OCI-LY1 (cell line): ENCODE measurements around the gene OR7A10.

Experiments used
- H2AFZ ChIP-seq: fragments of 200-600 bp; sonication (generic), shearing (Covaris generic); 2 replicates; pipeline ENCODE4 v1.6.0; 2014; ENCODE audit warnings: antibody characterized with exemption, mild to moderate bottlenecking, low read length
- H3F3A ChIP-seq: fragments of 200-600 bp; sonication (generic), shearing (Covaris generic); 2 replicates; pipeline ENCODE4 v1.6.0; 2014; ENCODE audit warnings: mild to moderate bottlenecking, antibody characterized with exemption, low read length, moderate library complexity; ENCODE audit not compliant: insufficient read depth
- H3K27ac ChIP-seq: fragments of 200-600 bp; sonication (generic); 2 replicates; pipeline ENCODE4 v1.5.1; 2014; ENCODE audit warnings: low read length, mixed run types, mild to moderate bottlenecking, low read depth; ENCODE audit not compliant: poor library complexity, severe bottlenecking
- H3K27me3 ChIP-seq: fragments of 200-600 bp; sonication (generic); 2 replicates; pipeline ENCODE4 v1.6.0; 2014; ENCODE audit warnings: antibody characterized with exemption, mild to moderate bottlenecking, low read length, moderate library complexity; ENCODE audit not compliant: insufficient read depth
- H3K36me3 ChIP-seq: fragments of 200-600 bp; sonication (generic); 2 replicates; pipeline ENCODE4 v1.6.1; 2014; ENCODE audit warnings: mild to moderate bottlenecking, antibody characterized with exemption, low read length, moderate library complexity, mixed read lengths; ENCODE audit not compliant: insufficient read depth
- H3K4me1 ChIP-seq: fragments of 200-600 bp; sonication (generic); 2 replicates; pipeline ENCODE4 v1.5.1; 2014; ENCODE audit warnings: mild to moderate bottlenecking, low read length, moderate library complexity; ENCODE audit not compliant: insufficient read depth, severe bottlenecking
- H3K4me2 ChIP-seq: fragments of 200-600 bp; sonication (generic), shearing (Covaris generic); 2 replicates; pipeline ENCODE4 v1.6.1; 2014; ENCODE audit warnings: low read length
- H3K4me3 ChIP-seq: fragments of 200-600 bp; sonication (generic); 2 replicates; pipeline ENCODE4 v1.5.1; 2014; ENCODE audit warnings: low read length, low read depth, mild to moderate bottlenecking, mixed read lengths; ENCODE audit not compliant: poor library complexity, severe bottlenecking
- H3K79me2 ChIP-seq: fragments of 200-600 bp; shearing (Covaris generic); 2 replicates; pipeline ENCODE4 v1.6.1; 2016; ENCODE audit warnings: mixed run types, low read length, mixed read lengths; ENCODE audit not compliant: insufficient read depth
- H3K9ac ChIP-seq: fragments of 200-600 bp; sonication (generic), shearing (Covaris generic); 2 replicates; pipeline ENCODE4 v1.6.1; 2014; ENCODE audit warnings: mild to moderate bottlenecking, low read length, mixed read lengths
- H3K9me2 ChIP-seq: fragments of 200-600 bp; sonication (generic), shearing (Covaris generic); 2 replicates; pipeline ENCODE4 v1.6.1; 2014; ENCODE audit warnings: low read depth, mild to moderate bottlenecking, low read length, mixed read lengths
- H3K9me3 ChIP-seq: fragments of 200-600 bp; shearing (Covaris generic); 2 replicates; pipeline ENCODE4 v1.6.1; 2014; ENCODE audit warnings: low read length, mixed read lengths
- H4K20me1 ChIP-seq: fragments of 200-600 bp; sonication (generic), shearing (Covaris generic); 2 replicates; pipeline ENCODE4 v1.6.0; 2016; ENCODE audit warnings: mild to moderate bottlenecking, low read length; ENCODE audit not compliant: insufficient read depth
- CTCF ChIP-seq: fragments of 200-600 bp; sonication (generic), shearing (Covaris generic); IDR thresholded peaks from 2 replicates; pipeline ENCODE4 v1.5.1; 2017; ENCODE audit warnings: mild to moderate bottlenecking, antibody characterized with exemption, low read length, moderate library complexity, mixed read lengths
- EZH2 ChIP-seq: fragments of 200-600 bp; sonication (generic), shearing (Covaris generic); IDR thresholded peaks from 2 replicates; pipeline ENCODE4 v1.8.0; 2017; ENCODE audit warnings: borderline replicate concordance, mixed run types, mild to moderate bottlenecking, antibody characterized with exemption, low read length, moderate library complexity, mixed read lengths

OR7A10 gene

GRCh38 chr19:14804765-14805164 is 44.0 kb downstream of the OR7A10 start:
- no peaks in the 10 kb centered on the region for H3K9me3 ChIP-seq
- TF ChIP-seq CTCF: no peak
- no peak for TF ChIP-seq EZH2
- no peak overlapping the region for H3K9ac ChIP-seq
- H4K20me1 ChIP-seq: no peaks in the 10 kb centered on the region
- H3K27me3 ChIP-seq: peaks cover 2% of the 10 kb centered on the region; the same call in 1 of the 2 replicates
- H3K79me2 ChIP-seq: no peaks in the 10 kb centered on the region
- H3K4me3 ChIP-seq: no peak overlapping the region
- no peak overlapping the region for H3K27ac ChIP-seq
- H3K36me3 ChIP-seq: no peaks in the 10 kb centered on the region
- no peak overlapping the region for H3K4me2 ChIP-seq
- no peaks in the 10 kb centered on the region for H3K4me1 ChIP-seq
- no peaks in the 10 kb centered on the region for H3K9me2 ChIP-seq
- H2AFZ ChIP-seq: no peak overlapping the region
- no peaks in the 10 kb centered on the region for H3F3A ChIP-seq

- no peak overlapping the region for H2AFZ ChIP-seq
- no peaks in the 10 kb centered on the region for H4K20me1 ChIP-seq
- H3K4me2 ChIP-seq: no peak overlapping the region
- H3K9me2 ChIP-seq: no peaks in the 10 kb centered on the region
- 0 out of 2 replicates have a peak, but pooled peaks cover 5% of the 10 kb centered on the region for H3K27me3 ChIP-seq
- no peak overlapping the region for H3K9ac ChIP-seq
- no peaks in the 10 kb centered on the region for H3K36me3 ChIP-seq
- TF ChIP-seq CTCF (no peak), EZH2 (no peak)
- no peak overlapping the region for H3K27ac ChIP-seq
- H3F3A ChIP-seq: no peaks in the 10 kb centered on the region
- no peak overlapping the region for H3K4me3 ChIP-seq
- H3K4me1 ChIP-seq: no peaks in the 10 kb centered on the region
- H3K79me2 ChIP-seq: no peaks in the 10 kb centered on the region
- no peaks in the 10 kb centered on the region for H3K9me3 ChIP-seq
Measured at GRCh38 chr19:14798760-14799159, 50.0 kb downstream of the OR7A10 start.

- Histone ChIP-seq H3K9me2 (no peaks in the 10 kb centered on the region), H3K4me1 (no peaks in the 10 kb centered on the region), H3K4me3 (no peak overlapping the region), H3K79me2 (no peaks in the 10 kb centered on the region), H3K36me3 (no peaks in the 10 kb centered on the region), H3K9me3 (no peaks in the 10 kb centered on the region), H3K27ac (no peak overlapping the region), H3K9ac (no peak overlapping the region), H3F3A (no peaks in the 10 kb centered on the region), H3K4me2 (no peak overlapping the region), H2AFZ (no peak overlapping the region), H4K20me1 (no peaks in the 10 kb centered on the region), H3K27me3 (0 out of 2 replicates have a peak, but pooled peaks cover 5% of the 10 kb centered on the region)
- no peak for TF ChIP-seq CTCF
- TF ChIP-seq EZH2: no peak
Measured at GRCh38 chr19:14796021-14796420, 52.7 kb downstream of the OR7A10 start.
